ENCODE measurements around the gene RAB21.
A peak's percentile ranks its signal among the peaks of the same experiment; 100 is the strongest.
"Not testable (repeated sequence)": the region's sequence is repeated elsewhere in the genome, so short reads cannot be mapped to it uniquely, and the experiment has no call there.

Gene RAB21

GRCh38 chr12:71800177-71800576 is 45.5 kb downstream of the RAB21 start:
- DNase-seq: no peak

GRCh38 chr12:71804505-71804904 is 49.8 kb downstream of the RAB21 start:
- no peak for DNase-seq

- DNase-seq: no peak
Observed at GRCh38 chr12:71810921-71811320, 56.3 kb downstream of the RAB21 start.

- not testable (repeated sequence) for DNase-seq
Observed at GRCh38 chr12:71815242-71815641, 60.6 kb downstream of the RAB21 start.

GRCh38 chr12:71822088-71822487 is 67.4 kb downstream of the RAB21 start:
- DNase-seq: not testable (repeated sequence)

GRCh38 chr12:71828813-71829212 is 74.2 kb downstream of the RAB21 start:
- no peak for DNase-seq

GRCh38 chr12:71837356-71837755 is 82.7 kb downstream of the RAB21 start:
- no peak for DNase-seq

GRCh38 chr12:71838231-71838630 is 83.6 kb downstream of the RAB21 start:
- no peak for DNase-seq

- DNase-seq: no peak
Observed at GRCh38 chr12:71838676-71839075, 84.0 kb downstream of the RAB21 start.

- peak; percentile 12 to 55 for DNase-seq
Observed at GRCh38 chr12:71840231-71840847, 85.7 kb downstream of the RAB21 start.

GRCh38 chr12:71846322-71846940 is 91.8 kb downstream of the RAB21 start:
- DNase-seq: peak in 1 of 2 experiments; percentile 55

- DNase-seq: peak in 1 of 2 experiments; percentile 8
Observed at GRCh38 chr12:71848212-71848611, 93.5 kb downstream of the RAB21 start.

- DNase-seq: no peak
Observed at GRCh38 chr12:71849109-71849851, 94.6 kb downstream of the RAB21 start.
